WERI-Rb-1 (cell line): Measurements from ENCODE around the gene GPR21.

Experiments
- DNase-seq: peaks from one replicate; pipeline ENCODE4 v3.0.0-alpha.2; 2020
- H3K27ac ChIP-seq: fragments of 250-450 bp; sonication (Bioruptor Pico); 2 replicates; pipeline ENCODE4 v1.5.1; 2020; ENCODE audit warnings: mild to moderate bottlenecking, moderate library complexity
- H3K27me3 ChIP-seq: fragments of 250-450 bp; sonication (Bioruptor Pico); 2 replicates; pipeline ENCODE4 v1.5.1; 2021; ENCODE audit warnings: mild to moderate bottlenecking, low read depth, moderate library complexity; ENCODE audit not compliant: insufficient read depth, severe bottlenecking
- H3K36me3 ChIP-seq: fragments of 250-450 bp; sonication (Bioruptor Pico); 2 replicates; pipeline ENCODE4 v1.5.1; 2020; ENCODE audit warnings: mild to moderate bottlenecking, moderate library complexity
- H3K4me3 ChIP-seq: 2 replicates; pipeline ENCODE4 v1.5.1; 2011; ENCODE audit warnings: low read depth, mild to moderate bottlenecking, control low read depth, low read length
- H3K9me3 ChIP-seq: fragments of 250-450 bp; sonication (Bioruptor Pico); 2 replicates; pipeline ENCODE4 v1.5.1; 2021; ENCODE audit warnings: mild to moderate bottlenecking, moderate library complexity; ENCODE audit not compliant: severe bottlenecking
- TF ChIP-seq, protein P1 (sequence below): IDR thresholded peaks from 2 replicates; pipeline ENCODE4 v1.5.1; 2011; ENCODE audit warnings: low read depth, mild to moderate bottlenecking, control low read depth, inconsistent platforms, low read length

The GPR21 gene

DNA sequence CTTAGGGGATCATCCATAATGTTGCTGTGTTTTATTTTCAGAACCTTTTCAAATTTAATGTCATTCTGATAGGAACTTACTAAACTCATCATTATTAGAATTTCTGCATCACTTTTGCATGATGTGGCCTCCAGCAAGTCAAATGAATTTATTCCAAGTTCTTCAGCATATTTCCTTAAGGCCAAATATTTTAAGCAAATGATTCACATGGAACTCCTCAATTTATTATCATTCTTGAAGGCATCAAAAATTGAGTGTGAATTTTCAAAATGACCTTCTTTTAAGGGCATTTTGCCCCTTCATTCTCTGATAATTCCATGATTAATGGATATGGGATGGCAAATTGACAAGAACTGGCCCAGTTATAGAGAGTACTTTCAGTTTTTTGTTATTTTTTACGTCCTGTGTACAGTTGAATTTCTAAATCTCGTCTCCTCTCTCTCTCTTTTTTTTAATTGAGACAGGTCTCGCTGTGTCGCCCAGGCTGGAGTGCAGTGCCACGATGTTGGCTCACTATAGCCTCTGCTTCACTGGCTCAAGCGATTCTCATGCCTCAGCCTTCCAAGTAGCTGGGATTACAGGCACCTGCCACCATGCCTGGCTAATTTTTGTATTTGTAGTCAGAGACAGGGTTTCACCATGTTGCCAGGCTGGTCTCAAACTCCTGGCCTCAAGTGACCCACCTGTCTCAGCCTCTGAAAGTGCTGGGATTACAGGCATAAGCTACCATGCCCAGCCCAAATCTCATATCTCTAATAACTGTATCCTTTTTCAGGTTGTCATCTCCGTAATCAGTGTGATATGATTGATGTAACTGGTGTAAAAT, 29.1 kb downstream of the GPR21 start:
- Histone ChIP-seq H3K27me3 (no peaks in the 10 kb centered on the region), H3K9me3 (no peaks in the 10 kb centered on the region), H3K27ac (no peak overlapping the region), H3K4me3 (no peak overlapping the region), H3K36me3 (peaks cover 27% of the 10 kb centered on the region)
- DNase-seq: peak; percentile 11
- TF ChIP-seq, protein P1, sequence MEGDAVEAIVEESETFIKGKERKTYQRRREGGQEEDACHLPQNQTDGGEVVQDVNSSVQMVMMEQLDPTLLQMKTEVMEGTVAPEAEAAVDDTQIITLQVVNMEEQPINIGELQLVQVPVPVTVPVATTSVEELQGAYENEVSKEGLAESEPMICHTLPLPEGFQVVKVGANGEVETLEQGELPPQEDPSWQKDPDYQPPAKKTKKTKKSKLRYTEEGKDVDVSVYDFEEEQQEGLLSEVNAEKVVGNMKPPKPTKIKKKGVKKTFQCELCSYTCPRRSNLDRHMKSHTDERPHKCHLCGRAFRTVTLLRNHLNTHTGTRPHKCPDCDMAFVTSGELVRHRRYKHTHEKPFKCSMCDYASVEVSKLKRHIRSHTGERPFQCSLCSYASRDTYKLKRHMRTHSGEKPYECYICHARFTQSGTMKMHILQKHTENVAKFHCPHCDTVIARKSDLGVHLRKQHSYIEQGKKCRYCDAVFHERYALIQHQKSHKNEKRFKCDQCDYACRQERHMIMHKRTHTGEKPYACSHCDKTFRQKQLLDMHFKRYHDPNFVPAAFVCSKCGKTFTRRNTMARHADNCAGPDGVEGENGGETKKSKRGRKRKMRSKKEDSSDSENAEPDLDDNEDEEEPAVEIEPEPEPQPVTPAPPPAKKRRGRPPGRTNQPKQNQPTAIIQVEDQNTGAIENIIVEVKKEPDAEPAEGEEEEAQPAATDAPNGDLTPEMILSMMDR: no peak

DNA sequence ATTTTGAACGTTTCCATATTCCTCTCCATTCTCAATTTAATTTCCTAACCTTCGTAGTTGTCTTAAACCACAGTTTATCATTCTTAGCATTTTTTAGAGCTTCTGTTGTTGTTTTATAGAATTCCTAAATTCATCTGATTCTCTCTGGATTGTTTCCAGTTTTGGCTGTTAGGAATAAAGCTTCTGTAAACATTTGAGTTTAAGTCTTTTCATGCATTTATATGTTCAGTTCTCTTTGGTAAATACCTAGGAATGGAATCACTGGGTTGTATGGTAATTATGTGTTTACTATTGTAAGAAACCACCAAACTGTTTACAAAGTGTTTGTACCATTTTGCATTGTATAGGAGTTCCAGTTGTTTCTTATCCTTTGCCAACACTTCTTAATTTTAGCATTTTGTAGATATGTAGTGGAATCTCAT, 29.7 kb downstream of the GPR21 start:
- Histone ChIP-seq H3K9me3 (no peaks in the 10 kb centered on the region), H3K36me3 (peaks cover 27% of the 10 kb centered on the region), H3K27ac (no peak overlapping the region), H3K4me3 (no peak overlapping the region), H3K27me3 (no peaks in the 10 kb centered on the region)
- DNase-seq: no peak
- TF ChIP-seq, protein P1: no peak

DNA sequence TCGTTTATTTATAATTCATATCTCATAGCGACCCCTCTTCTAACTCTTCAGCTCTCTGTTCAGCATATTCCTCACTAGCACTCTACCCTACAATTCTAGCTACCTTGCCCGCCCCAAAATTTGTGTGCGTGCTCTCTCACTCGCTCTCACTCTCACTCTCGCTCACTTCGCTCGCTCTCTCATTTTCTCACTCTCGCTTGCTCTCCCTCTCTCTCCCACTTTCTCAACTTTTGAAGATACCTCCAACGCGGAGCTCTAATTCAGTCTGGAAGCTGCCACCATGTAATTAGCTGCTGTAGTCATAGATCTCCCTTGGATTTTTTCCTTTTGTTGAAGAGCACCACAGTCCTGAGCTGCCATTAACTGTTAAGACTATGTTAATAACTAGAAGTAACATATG, 30.4 kb downstream of the GPR21 start:
- H3K4me3 ChIP-seq: no peak overlapping the region
- no peaks in the 10 kb centered on the region for H3K9me3 ChIP-seq
- TF ChIP-seq, protein P1: no peak
- H3K27me3 ChIP-seq: no peaks in the 10 kb centered on the region
- no peak for DNase-seq
- H3K27ac ChIP-seq: no peak overlapping the region
- peaks cover 27% of the 10 kb centered on the region for H3K36me3 ChIP-seq

DNA sequence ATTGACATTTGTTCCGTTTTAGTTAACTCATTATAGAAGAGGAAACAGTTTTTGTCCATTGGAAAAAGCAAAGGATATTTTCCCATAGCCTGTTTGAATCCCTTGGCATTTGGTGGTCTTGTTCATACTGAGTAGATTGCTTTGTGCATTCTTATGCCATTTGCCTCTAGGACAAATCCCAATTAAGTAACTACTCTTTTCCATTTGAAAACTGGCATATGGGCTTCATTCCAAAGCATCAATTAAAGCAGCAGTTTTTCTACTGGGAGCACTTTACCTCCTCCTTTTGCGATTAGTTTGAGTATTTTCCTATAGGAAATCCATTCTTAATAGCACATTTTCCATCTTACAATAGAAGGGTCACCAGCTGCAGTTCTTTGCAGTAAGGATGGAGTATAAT, 31.2 kb downstream of the GPR21 start:
- H3K27me3 ChIP-seq: no peaks in the 10 kb centered on the region
- TF ChIP-seq, protein P1: no peak
- no peaks in the 10 kb centered on the region for H3K9me3 ChIP-seq
- no peak overlapping the region for H3K27ac ChIP-seq
- peaks cover 27% of the 10 kb centered on the region for H3K36me3 ChIP-seq
- H3K4me3 ChIP-seq: no peak overlapping the region
- no peak for DNase-seq

DNA sequence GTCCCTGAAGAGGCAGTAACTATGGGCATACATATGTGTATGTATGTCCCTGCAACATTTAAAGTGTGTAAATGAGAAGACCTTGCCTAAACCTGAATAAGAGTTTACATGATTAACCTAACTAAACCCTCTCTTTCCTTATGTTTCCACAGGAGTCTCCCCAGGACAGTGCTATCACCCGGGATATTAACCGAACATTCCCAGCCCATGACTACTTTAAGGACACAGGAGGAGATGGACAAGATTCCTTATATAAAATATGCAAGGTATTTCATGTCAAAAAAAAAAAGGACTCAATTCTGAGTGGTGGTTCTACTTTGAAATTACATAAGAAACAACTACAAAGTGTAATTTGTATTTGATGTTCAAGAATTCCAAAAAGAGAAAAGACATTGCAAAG, 31.7 kb downstream of the GPR21 start:
- Histone ChIP-seq H3K27ac (no peak overlapping the region), H3K4me3 (no peak overlapping the region), H3K27me3 (no peaks in the 10 kb centered on the region), H3K9me3 (no peaks in the 10 kb centered on the region), H3K36me3 (peaks cover 29% of the 10 kb centered on the region)
- DNase-seq: no peak
- TF ChIP-seq, protein P1: no peak

DNA sequence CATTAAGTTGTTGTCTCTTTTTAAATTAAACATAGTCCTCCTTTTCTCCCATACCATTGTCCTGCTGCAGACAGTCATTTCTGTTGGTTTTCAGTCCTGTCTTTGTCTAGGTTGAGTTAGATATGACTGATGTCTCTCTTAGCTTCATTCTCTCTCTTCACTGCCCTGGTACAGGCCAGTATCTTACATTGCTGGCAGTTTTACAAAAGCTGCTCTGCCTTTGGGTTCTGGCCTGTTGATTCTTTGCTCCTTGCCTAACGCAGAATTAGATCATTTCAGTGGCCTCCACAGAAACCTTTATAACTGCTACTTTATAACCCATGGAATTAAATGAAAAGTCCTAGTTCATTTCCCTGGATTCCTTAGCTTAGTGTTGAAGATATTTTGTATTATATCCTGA, 33.7 kb downstream of the GPR21 start:
- no peaks in the 10 kb centered on the region for H3K9me3 ChIP-seq
- TF ChIP-seq, protein P1: no peak
- no peak overlapping the region for H3K4me3 ChIP-seq
- H3K36me3 ChIP-seq: peaks cover 37% of the 10 kb centered on the region
- no peak for DNase-seq
- no peaks in the 10 kb centered on the region for H3K27me3 ChIP-seq
- H3K27ac ChIP-seq: no peak overlapping the region
